ENCODE data around the gene KCNA5. TPM values are rescaled to one million over a fixed set of nuclear protein-coding genes. Genes with fewer than 3 reads are reported as not detected.
A peak's percentile ranks its signal among the peaks of the same experiment; 100 is the strongest.

Gene KCNA5
- total RNA-seq, 1 donor from 2014 or later, result 1.7 TPM

DNA sequence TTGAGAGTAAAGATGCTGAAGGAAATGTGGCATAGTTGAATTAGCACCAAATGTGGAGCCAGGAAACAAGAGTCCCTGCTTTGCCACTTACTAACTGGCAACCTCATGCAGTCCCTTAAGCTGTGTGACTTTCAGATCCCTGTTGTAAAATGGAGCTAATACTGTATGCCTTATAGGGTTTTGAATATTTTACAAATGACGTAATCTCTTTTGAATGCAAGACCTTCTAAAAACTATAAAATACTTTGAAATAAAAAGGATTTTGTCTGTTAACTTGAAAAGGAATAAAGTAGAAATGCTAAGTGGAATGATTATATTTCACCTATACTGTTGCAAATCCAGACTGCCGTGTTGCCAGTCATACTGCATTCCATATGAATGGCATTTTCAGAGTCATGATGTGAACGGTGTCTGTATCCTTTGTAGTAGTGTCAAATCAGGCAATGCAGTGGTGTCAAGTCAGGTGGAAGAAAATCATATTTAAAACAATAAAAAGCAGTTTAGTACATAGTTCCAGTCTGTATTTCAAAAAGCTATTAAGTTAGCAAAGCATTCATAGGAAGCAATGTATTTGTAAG lies 21.3 kb downstream of the KCNA5 start:
- DNase-seq, result no peak

DNA sequence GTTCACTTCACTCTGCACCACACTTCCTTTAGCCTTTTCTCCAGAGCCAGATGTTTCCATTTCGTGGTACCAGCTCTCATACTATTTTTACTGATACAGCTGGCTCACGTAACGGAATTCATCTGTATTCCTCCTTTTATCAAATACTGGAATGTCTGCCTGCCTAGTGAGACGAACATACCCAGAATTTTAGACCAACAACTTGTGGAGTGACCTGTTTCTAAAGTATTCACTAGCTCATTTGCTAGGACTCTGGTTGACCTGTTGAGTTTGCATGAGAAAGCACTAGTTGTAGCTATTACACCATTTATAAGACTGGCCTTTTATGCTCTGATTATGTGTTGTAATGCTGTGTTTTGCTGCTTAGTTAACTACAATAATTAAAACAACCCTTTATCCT lies 22.6 kb downstream of the KCNA5 start:
- no peak for DNase-seq

DNA sequence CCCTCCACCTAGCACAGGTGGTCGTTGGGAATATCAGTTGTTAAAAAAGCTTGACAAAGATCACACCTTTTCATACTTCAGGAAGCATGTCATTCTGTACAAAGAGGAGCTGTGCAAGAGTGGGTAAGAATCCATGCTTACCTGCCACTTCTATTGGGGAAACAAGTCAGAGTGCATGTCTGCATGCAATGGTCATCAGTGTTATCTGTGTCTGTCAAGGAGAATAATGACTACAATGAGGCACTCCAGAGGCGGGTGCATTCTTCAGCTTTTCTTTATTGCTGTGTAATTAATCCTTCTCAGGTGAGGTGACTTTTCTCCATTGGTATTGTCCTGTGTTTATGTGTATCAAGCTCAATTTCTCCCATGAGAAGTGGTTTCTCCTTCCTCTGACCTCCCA lies 24.4 kb downstream of the KCNA5 start:
- no peak for DNase-seq

DNA sequence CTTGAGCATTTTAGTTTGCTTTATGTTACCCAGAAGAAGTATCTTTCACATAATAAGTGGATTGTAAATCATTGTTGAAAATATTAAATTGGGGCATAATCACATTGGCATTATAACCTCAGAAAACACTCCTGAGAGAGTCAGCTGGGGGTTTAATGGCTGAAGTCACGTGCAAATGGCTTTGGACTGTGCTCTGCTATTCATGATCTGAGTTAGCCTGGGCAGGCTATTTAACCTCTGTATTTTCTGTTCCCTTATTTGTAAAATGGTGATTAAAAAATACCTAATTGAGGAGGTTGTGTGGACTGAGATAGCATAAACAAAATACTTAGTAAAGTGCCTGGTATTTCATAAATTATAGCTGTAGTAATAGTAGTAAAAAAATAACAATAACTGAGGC lies 24.9 kb downstream of the KCNA5 start:
- DNase-seq, result no peak

DNA sequence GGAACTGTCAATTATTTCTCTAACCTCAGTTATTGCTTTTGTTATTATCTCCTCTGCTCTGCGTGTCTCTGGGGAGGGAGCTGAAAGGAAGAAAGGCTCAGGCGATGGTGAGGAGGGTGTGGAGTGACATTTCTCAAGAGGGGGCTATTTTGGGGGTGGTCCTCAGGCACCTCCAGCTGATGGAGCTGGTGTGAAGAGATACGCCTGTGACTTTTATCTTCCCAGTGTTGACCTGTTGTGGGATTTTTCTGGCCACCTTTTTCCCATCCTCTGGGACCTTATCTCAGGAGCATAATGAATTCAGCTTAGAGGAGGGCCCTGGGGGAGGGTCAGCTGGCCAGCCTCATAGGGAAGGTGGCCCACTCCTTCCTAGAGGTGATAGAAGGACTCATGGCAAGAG lies 26.4 kb downstream of the KCNA5 start:
- no peak for DNase-seq

DNA sequence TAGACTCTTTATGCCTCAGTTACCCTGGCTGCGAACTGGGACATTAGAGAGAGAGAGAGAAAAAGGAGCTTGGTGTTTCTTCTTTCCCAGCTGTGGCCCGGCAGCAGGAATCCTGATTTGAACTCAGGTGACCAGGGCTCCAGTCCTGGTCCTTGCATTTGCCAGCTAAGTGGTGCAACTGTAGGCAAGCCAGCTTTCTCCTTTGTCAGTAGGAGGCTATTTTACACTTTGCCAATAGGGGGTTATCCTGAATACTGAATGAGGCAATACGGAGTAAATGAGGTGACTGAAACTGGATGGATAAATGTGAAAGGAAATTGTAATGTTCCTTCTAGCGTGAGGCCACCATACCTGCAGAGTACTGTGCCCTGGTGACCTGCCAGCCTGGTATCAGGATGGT lies 27.8 kb downstream of the KCNA5 start:
- DNase-seq, result no peak

DNA sequence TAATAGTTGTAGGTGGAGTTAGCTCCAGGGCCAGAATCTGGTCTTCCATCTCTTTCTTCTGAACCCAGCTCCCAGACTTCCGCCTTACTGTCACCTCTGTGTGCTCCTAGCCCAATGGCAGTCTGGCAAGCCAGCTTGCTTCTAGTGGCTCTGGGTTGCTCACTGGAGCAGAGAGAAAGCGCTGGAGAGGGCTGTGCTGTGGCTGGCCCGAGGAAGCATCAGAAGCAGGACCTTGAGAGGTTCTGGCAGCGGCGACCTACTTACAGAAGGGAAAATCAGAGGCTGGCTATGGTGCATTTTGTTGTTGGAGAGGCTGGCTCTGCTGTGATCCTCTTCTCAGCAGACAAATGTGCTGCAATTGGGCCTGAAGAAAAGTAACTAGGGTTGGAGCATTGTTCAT lies 28.6 kb downstream of the KCNA5 start:
- no peak for DNase-seq

DNA sequence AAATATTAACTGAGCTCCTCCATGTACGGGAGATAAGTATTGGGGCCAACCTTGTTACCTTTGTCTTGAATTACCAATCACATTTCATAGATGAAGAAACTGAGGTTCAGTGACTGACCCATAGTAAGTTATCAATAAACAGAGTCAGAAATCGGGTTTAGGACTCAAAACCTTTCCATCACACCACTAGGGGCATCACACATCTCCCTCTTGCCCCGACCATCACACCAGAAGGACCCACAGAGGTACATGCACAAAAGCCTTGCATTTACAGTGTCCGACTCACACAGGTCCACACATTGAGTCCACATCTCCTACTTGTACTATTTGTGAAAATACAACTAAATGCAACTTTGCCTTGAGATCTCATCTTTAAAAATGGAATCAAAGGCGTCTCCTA lies 29.4 kb downstream of the KCNA5 start:
- no peak for DNase-seq

DNA sequence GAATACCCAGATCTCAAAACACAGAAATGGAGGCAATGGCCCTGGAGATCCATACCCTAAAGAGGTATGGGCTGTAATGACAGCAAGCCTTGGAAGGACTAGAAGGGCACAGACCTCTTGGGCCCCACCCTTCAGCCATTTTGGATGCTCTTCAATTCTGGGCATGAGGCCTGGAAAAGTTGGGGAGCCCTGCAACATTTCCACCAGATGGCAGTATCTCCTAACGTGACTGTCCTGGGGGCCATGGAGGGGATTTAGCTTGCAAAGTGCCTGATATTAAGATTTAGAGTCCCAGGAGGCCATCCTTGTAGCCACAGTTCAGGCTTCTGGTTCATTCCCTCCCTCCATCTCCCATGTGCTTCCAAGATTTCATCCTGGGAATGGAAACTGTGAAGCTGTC lies 30.2 kb downstream of the KCNA5 start:
- DNase-seq, result no peak

DNA sequence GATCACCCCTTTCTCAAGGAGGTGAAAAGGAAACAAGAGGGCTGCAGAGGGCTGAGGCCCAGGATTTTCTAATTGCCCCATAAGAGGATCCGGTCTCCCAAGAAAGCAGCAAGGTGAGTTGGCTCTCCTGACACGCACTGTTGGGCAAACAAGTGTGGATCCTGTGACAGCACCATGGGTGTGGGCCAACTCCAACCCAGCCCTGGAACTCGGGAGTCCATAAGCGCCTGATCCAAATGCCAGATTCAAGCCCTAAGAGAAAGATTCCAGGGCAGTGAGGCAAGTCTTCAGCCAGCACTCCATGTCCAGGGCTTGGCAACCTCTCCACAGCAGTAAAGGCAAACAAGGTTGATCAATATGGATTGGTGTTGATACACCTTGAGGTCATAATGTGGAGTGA lies 33.1 kb downstream of the KCNA5 start:
- no peak for DNase-seq

DNA sequence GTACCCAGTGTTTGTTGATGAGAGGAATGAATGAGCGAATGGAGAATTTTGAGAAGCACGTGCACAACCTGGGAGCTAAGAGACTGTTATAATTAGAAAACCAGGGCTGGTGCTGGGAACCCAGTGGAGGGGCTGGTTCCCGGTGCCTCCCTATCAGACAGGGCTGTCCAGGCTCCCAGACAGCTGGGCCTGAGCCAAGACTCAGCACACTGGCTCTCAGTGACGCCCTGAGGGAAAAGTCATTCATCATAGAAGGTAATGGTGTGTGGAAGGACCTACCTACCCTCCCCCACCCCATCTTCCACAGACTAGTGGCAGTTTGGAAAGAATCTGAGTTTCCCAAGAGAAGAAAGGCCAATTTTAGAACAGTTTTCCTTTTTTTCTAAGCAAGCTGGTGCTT lies 34.7 kb downstream of the KCNA5 start:
- no peak for DNase-seq

DNA sequence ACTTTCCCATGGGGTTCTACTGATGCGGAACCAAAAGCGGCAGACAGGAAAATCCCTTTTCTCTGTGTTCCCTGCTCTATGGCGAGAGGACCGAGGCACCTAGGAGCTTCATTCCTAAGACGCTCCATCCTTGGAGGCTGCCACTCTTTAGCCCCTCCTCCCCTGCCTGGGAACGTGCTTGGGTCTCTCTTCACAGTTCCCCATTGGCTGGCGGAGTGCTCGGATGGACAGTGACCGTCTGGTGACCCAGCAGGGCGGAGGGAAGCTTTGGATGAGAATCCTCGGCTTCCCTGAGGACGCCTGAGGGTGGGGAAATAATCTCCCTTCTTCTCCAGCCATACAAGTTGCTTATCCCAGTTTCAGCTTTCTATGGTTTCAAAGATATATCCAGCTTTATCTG lies 37.3 kb downstream of the KCNA5 start:
- DNase-seq, result no peak

DNA sequence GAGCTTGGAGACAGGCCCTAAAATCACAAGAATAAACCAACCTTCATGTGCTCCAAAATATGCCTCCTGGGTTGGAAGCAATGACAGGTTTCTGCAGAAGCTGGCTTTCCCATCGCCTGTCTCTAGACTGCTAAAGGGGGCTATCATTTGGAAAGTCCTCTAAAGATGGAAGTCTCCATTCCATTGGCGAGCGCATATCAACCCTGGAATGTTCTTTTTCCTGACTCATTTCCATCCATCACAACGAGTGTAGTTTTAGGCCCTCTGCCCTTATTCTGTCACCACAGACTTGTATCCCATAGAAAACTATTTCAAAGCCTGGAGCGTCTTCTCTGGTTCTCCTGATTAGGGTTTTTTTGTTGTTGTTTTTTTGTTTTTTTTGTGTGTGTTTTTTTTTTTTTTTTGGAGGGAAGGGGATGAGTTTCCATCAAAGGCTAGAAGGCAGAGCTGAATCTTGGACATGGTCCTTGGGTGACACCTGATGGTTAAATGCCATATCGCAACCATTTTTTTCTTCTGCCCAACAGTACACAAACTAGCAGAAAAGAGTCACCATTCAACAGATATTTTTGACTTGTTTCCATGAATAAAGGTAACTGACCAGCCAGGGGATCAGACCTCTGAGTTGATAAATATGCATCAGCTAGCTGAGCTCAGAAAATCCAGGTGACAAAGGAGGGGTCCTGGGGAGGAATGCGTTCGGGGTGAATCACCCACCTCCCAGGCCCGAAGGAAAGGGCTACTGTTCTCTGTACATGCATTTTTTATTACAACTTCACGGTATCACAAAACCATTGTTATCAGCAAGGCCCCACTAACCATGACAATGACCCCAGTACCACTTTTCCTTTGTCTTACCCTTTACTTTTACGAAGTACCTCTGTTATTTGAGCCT lies 40.5 kb downstream of the KCNA5 start:
- DNase-seq, result peak; percentile 6

DNA sequence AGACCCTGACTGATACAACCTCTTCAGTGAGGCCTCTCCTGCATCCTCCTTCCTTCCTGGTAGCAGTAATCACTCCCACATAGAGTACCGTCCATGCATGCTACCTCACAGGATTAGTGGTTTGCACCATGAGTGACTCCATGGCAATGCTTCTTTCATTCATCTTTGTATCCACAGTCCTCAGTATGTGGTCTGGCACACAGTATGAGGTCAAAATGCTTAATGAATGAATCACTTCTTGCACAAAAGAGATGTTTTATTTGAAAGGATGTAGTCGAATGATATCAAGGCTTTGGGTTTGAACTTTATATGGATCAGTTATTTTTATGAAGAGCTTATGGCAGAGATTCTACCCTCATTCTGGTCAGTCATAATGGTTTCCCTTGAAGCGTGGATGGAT lies 42.2 kb downstream of the KCNA5 start:
- no peak for DNase-seq

DNA sequence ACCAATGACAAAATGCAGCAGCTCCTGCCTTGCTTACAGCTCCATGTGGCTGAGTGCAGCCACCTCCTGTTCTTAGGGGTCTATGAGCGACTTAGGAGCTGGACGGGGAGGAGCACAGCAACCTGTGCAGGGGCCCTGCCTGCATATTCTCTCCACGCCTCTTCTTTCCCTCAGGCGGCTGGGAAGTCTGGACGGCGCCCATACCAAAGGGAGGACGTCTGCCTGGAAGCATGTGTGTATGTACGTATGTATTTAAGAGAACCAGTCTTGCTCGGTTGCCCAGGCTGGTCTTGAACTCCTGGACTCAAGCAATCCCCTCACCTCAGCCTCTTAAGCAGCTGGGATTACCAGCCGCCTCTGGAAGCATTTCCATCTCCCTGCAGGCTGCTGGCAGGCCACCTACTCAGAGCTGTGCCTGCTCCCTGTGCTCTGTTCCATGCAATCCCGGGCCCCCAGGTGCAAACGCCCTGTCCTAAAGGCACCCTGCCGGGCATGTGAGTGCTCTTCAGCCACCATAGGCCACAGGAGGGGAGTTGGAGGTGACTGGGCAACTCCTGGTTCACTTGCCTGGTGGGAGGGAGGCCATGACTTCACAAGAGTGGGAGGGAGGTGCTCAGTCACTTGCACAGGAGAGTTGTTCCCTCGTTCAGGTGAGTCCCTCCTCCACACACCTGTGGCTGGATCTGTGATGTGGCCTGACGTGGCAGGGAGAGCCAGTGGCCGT lies 44.3 kb downstream of the KCNA5 start:
- DNase-seq, result no peak

DNA sequence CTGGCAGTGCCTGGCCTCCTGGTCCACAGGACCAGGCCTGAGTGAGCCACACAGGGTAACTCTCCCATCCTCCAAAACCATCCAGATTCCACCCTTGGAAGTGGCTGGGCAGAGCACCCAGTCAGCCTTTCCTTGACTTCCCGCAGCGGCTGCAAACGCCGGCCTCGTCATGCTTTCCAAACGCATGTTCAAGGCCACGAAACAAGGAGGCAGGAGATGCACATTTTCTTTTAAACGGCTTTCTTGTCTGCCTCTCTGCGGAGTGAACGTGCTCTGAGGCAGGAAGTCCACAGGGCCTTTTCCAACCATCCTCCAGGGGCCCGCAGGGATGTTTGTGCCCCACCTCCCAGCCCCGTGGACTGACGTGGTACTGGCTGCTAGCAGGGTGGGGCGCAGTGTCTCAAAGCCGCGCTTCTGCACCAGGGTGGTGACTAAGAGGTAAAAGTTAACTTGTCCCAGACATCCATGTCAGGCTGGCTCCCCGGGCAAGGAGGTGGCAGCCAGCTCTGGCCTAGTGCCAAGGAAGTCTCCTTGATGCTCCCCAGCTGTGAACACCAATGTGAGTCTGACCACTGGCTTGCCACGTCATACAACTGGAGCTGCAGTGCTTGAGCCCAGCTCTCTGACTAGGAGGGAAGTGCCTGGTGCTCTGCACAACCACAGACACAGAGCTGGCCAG lies 45.0 kb downstream of the KCNA5 start:
- DNase-seq, result no peak

DNA sequence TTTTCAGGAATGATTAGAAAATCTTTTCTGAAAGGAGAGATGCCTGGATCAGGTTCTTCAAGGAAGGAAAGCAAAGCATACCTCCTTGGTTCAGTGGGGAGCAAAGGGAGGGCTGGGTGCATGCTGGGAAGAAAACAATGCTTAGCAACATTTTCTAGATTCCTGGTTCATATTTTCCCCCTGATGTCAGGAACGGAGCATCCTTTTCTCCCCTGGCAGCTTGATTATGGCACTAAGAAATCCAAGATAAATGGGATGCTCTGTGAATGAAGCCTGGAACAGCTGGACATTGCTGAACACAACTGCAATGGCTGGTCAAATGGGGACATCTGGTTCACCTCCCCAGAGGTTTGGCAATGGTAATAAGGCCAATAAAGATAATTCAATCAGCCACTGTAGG lies 50.9 kb downstream of the KCNA5 start:
- no peak for DNase-seq

DNA sequence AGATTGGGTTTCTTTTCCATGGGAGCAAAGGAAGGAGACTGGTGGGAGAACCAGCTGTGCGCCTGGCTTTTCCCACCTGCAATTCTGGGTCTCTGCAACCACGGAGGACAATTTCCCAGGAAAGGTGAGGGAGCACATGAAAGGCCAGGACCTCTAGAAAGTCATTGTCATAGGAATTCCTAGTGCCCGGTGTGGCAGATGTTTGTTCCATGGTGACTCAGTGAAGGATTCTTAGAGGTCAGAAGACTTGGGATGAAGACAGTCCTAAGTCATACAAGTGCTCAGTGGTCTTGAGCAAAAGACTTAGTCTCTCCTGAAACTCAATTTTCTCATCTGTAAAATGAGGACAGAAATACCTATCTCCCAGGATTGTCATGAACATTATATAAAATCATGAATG lies 51.3 kb downstream of the KCNA5 start:
- no peak for DNase-seq

Other genes with a start within 250 kb of the KCNA5 start
- 1.1 TPM for gene KCNA1, start 134.0 kb upstream of the KCNA5 start, total RNA-seq